Endothelial cell of umbilical vein (primary cell): ENCODE data around the gene MAPK11. TPM values are rescaled to one million over a fixed set of nuclear protein-coding genes. Genes with fewer than 3 reads are reported as not detected.

Experiments
- BruUV-seq: library from RNA; stranded (reverse); fragments of 400-500 nt; replicated peaks from 2 replicates; lab custom pipeline; 2021; lab: Mats Ljungman, UMichigan
- CTCF ChIA-PET: fragments of 300-600, 350-600 bp; sonication (Branson Sonifier 250); formaldehyde crosslinking; loops from one replicate; lab custom pipeline; 2021; ENCODE audit warnings: antibody characterized with exemption, inconsistent platforms; lab: Charles Lee
- POLR2A ChIA-PET: fragments of 300-600, 350-600 bp; sonication (Branson Sonifier 250); formaldehyde crosslinking; loops from one replicate; lab custom pipeline; 2021; ENCODE audit warnings: antibody characterized with exemption, inconsistent platforms; lab: Charles Lee
- DNase-seq: peaks from one replicate; pipeline ENCODE4 v3.0.0-alpha.2; 2011; ENCODE audit warnings: low read depth, low spot score
- FAIRE-seq: peaks from 2 replicates; lab custom pipeline; 2011; peaks lifted over from hg19 to GRCh38; lab: Jason Lieb, UNC
- H2AFZ ChIP-seq: 2 replicates; pipeline ENCODE4 v1.6.0; 2012; ENCODE audit warnings: low read depth, low read length, control low read depth, inconsistent platforms
- H3K27ac ChIP-seq: 2 replicates; pipeline ENCODE4 v1.5.1; 2011; ENCODE audit warnings: low read depth, mild to moderate bottlenecking, control low read depth, low read length, moderate library complexity; ENCODE audit not compliant: insufficient read depth
- H3K27me3 ChIP-seq, 2 experiments: 2 replicates each; pipeline versions ENCODE4 v1.6.0 to v1.6.1; 2011; ENCODE audit warnings: low read length in 2 of 2, mixed read lengths in 1 of 2; ENCODE audit not compliant: control insufficient read depth in 2 of 2, insufficient read depth in 2 of 2
- H3K36me3 ChIP-seq, 2 experiments: 2 replicates in 1 of 2; 3 replicates in 1 of 2; pipeline ENCODE4 v1.5.1; 2011; ENCODE audit warnings: low read length in 2 of 2, mild to moderate bottlenecking in 1 of 2, moderate library complexity in 1 of 2; ENCODE audit not compliant: control insufficient read depth in 2 of 2, insufficient read depth in 2 of 2; ENCODE audit errors: extremely low read depth in 1 of 2
- H3K4me1 ChIP-seq: 3 replicates; pipeline ENCODE4 v1.5.1; 2011; ENCODE audit warnings: mild to moderate bottlenecking, low read length; ENCODE audit not compliant: control insufficient read depth, insufficient read depth; ENCODE audit errors: extremely low read depth
- H3K4me2 ChIP-seq: 2 replicates; pipeline ENCODE4 v1.6.1; 2011; ENCODE audit warnings: low read length, control low read depth, mixed read lengths; ENCODE audit not compliant: insufficient read depth
- H3K4me3 ChIP-seq, 3 experiments: fragments of 200-600 bp in 1 of 3; sonication (generic), shearing (Covaris generic) in 1 of 3; replicated peaks in 1 of 3; 2 replicates each; pipeline ENCODE4 v1.5.1; 2011 to 2016; ENCODE audit warnings: control low read depth in 3 of 3, low read length in 3 of 3, mild to moderate bottlenecking in 2 of 3, inconsistent platforms in 1 of 3, low read depth in 1 of 3, moderate library complexity in 1 of 3; ENCODE audit not compliant: insufficient read depth in 1 of 3
- H3K79me2 ChIP-seq: 2 replicates; pipeline ENCODE4 v1.6.0; 2012; ENCODE audit warnings: low read length, inconsistent platforms; ENCODE audit not compliant: control insufficient read depth, insufficient read depth
- H3K9ac ChIP-seq: replicated peaks from 2 replicates; pipeline ENCODE3; 2011; ENCODE audit warnings: low read length, control low read depth; ENCODE audit not compliant: insufficient read depth; ENCODE audit errors: extremely low read depth
- H3K9me1 ChIP-seq: replicated peaks from 3 replicates; pipeline ENCODE4 v1.6.0; 2011; ENCODE audit warnings: mild to moderate bottlenecking, low read length; ENCODE audit not compliant: control insufficient read depth, insufficient read depth; ENCODE audit errors: extremely low read depth
- H3K9me3 ChIP-seq: replicated peaks from 2 replicates; pipeline ENCODE4 v1.5.1; 2012; ENCODE audit warnings: low read length, inconsistent platforms; ENCODE audit not compliant: control insufficient read depth, insufficient read depth
- H4K20me1 ChIP-seq: replicated peaks from 2 replicates; pipeline ENCODE3; 2011; ENCODE audit warnings: mild to moderate bottlenecking, low read length; ENCODE audit not compliant: control insufficient read depth, insufficient read depth; ENCODE audit errors: extremely low read depth
- EZH2 ChIP-seq: IDR thresholded peaks from 2 replicates; pipeline ENCODE4 v1.6.1; 2012; ENCODE audit warnings: borderline replicate concordance, low read depth, mild to moderate bottlenecking, moderate library complexity, low read length, inconsistent platforms; ENCODE audit not compliant: severe bottlenecking
- FOS ChIP-seq: IDR thresholded peaks from 2 replicates; pipeline ENCODE4 v1.6.1; 2011; ENCODE audit warnings: mild to moderate bottlenecking, low read length, moderate library complexity, borderline replicate concordance; ENCODE audit not compliant: insufficient read depth
- GATA2 ChIP-seq: IDR thresholded peaks from 2 replicates; pipeline ENCODE4 v1.7.0; 2011; ENCODE audit warnings: low read depth, mild to moderate bottlenecking, moderate library complexity, mixed read lengths, low read length; ENCODE audit not compliant: insufficient read length, insufficient read depth
- JUN ChIP-seq: IDR thresholded peaks from 2 replicates; pipeline ENCODE4 v1.6.1; 2011; ENCODE audit warnings: borderline replicate concordance, low read depth; ENCODE audit not compliant: insufficient read length, insufficient read depth
- MYC ChIP-seq: IDR thresholded peaks from one replicate; pipeline ENCODE4 v1.6.1; 2011; ENCODE audit warnings: mild to moderate bottlenecking, low read depth, low read length
- POLR2A ChIP-seq: IDR thresholded peaks from 2 replicates; pipeline ENCODE4 v1.6.1; 2012; ENCODE audit warnings: low read depth, mild to moderate bottlenecking, control low read depth, low read length
- POLR2AphosphoS5 ChIP-seq: IDR thresholded peaks from 2 replicates; pipeline ENCODE4 v1.6.1; 2012; ENCODE audit warnings: low read depth, mild to moderate bottlenecking, control low read depth, low read length, moderate library complexity; ENCODE audit not compliant: insufficient read depth
- dilution Hi-C: fragments of 300-500 bp; cut with MboI; formaldehyde crosslinking; loops from one replicate; pipeline ENCODE4 v1.15.0; 2019; ENCODE audit warnings: low sequenced_read_pairs; ENCODE audit not compliant: extremely low pct_ligation_motif_present
- intact Hi-C: fragments of 100-400 bp; cut with micrococcal nuclease; formaldehyde crosslinking; loops from one replicate; pipeline ENCODE4 v1.10.0; 2022
- polyA plus RNA-seq, 4 experiments: library from polyadenylated mRNA; depleted of rRNA in 3 of 4; stranded (reverse) in 3 of 4; unstranded in 1 of 4; fragments of >200 nt; gene quantifications; 2 replicates each; pipeline versions ENCODE4 v1.2.1 to v1.2.3, GENCODE V29; 2011 to 2012; ENCODE audit warnings: missing spikeins in 1 of 4
- total RNA-seq: library from RNA; stranded (reverse); gene quantifications from 2 replicates; pipeline ENCODE4 v1.2.3, GENCODE V29; 2021
- TF ChIP-seq, protein P1 (sequence below): IDR thresholded peaks from 2 replicates; pipeline ENCODE4 v1.6.1; 2011; ENCODE audit not compliant: insufficient read depth, insufficient read length
- TF ChIP-seq, protein P2 (sequence below), 2 donors: IDR thresholded peaks; 1 replicate in 1 of 2; 2 replicates in 1 of 2; pipeline ENCODE4 v1.5.1; 2011; ENCODE audit warnings: low read length in 2 of 2, mild to moderate bottlenecking in 2 of 2, moderate library complexity in 2 of 2, control low read depth in 1 of 2, inconsistent platforms in 1 of 2, low read depth in 1 of 2; ENCODE audit not compliant: insufficient read depth in 1 of 2; ENCODE audit errors: extremely low read depth in 1 of 2

The MAPK11 gene
- total and polyA plus RNA-seq, 2 donors (not counting 3 experiments of a cell fraction or from before 2014, with no cell fraction given): 22.8 to 26.3 TPM

DNA sequence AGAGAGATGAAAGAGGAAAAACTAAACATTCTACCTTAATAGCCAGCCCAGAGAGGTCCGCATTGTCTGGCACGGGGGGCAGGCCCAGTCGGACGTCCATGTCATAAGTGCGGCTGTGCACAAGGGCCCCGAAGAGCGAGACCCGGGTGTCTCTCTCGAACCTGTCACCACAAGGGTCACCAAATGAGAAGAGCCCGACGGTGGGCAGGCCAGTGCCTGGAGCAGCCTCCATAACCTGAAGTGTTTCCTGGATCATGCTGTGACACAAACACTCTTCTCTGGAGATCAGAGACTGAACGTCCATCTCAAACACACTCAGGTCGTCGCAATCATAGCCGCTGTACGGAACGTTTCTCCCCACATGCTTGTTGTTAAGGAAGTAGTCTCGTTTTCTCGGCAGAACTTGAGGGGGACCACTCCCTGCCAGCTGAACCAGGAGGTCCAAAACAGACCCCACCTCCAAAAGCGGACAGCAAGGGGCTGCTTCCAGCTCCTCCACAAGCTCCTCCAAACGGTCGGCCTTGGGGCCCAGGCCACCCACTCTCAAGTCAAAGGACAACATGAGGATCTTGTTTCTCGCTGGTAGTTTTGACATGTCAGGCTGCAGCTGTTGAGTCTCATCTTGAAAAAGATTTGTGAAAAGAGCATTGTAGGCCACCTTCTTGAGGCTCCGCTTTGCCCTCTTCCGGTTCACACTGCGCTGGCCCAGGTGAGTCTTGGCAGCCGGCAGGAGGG lies 26.3 kb downstream of the MAPK11 start:
- Histone ChIP-seq H3K9me3 (no peaks in the 10 kb centered on the region), H3K27ac (peak overlapping the region; percentile 73), H3K27me3 (no peaks in the 10 kb centered on the region), H3K9ac (peak overlapping the region; percentile 91), H3K79me2 (peaks cover 47% of the 10 kb centered on the region), H2AFZ (peak overlapping the region; percentile 90), H3K4me3 (peak overlapping the region; percentile 55 to 98 (median 90)), H3K36me3 (peaks cover 0 to 14% of the 10 kb centered on the region in 2 experiments), H3K9me1 (no peaks in the 10 kb centered on the region), H4K20me1 (no peaks in the 10 kb centered on the region), H3K4me2 (peak overlapping the region; percentile 94), H3K4me1 (peaks cover 26% of the 10 kb centered on the region)
- dilution Hi-C loops (no loop called here), intact Hi-C loops (no loop called here)
- CTCF ChIA-PET: interaction anchor here (0.9 to 1.9 kb wide), 4 partner anchors 24 to 282 kb away, joined by 4 to 7 read pairs (median 4); partner anchors contain the start of gene SCO2
- BruUV-seq: TSS peak; percentile 32
- TF ChIP-seq JUN (no peak), FOS (no peak), POLR2AphosphoS5 (no peak), EZH2 (no peak), POLR2A (no peak), GATA2 (no peak), MYC (no peak)
- TF ChIP-seq, protein P1, sequence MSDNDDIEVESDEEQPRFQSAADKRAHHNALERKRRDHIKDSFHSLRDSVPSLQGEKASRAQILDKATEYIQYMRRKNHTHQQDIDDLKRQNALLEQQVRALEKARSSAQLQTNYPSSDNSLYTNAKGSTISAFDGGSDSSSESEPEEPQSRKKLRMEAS: no peak
- TF ChIP-seq, protein P2, sequence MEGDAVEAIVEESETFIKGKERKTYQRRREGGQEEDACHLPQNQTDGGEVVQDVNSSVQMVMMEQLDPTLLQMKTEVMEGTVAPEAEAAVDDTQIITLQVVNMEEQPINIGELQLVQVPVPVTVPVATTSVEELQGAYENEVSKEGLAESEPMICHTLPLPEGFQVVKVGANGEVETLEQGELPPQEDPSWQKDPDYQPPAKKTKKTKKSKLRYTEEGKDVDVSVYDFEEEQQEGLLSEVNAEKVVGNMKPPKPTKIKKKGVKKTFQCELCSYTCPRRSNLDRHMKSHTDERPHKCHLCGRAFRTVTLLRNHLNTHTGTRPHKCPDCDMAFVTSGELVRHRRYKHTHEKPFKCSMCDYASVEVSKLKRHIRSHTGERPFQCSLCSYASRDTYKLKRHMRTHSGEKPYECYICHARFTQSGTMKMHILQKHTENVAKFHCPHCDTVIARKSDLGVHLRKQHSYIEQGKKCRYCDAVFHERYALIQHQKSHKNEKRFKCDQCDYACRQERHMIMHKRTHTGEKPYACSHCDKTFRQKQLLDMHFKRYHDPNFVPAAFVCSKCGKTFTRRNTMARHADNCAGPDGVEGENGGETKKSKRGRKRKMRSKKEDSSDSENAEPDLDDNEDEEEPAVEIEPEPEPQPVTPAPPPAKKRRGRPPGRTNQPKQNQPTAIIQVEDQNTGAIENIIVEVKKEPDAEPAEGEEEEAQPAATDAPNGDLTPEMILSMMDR (IDR thresholded peaks at IDR 0.05; ENCODE audit: extremely low read depth in 1 of 2, insufficient read depth in 1 of 2, low read depth in 1 of 2, low read length in 2 of 2): no peak
- FAIRE-seq: peak; percentile 61
- POLR2A ChIA-PET: no interaction called here
- peak; percentile 14 for DNase-seq
